H1 (cell line): ENCODE results near the gene BCAS3.
"Not testable (repeated sequence)": the region's sequence is repeated elsewhere in the genome, so short reads cannot be mapped to it uniquely, and the experiment has no call there.

Experiments
- POLR2A ChIP-seq, 2 experiments: IDR thresholded peaks; 1 replicate in 1 of 2; 2 replicates in 1 of 2; pipeline ENCODE4 v1.6.1; 2011; ENCODE audit warnings: low read depth in 2 of 2, low read length in 2 of 2, mild to moderate bottlenecking in 2 of 2; ENCODE audit errors: control extremely low read depth in 1 of 2
- RAD21 ChIP-seq, 2 experiments: IDR thresholded peaks in 1 of 2; conservative IDR thresholded peaks in 1 of 2; 2 replicates each; pipeline ENCODE4 v1.6.1; 2011; ENCODE audit warnings: low read depth in 2 of 2, low read length in 2 of 2, improper control_type of control experiment in 1 of 2, inconsistent platforms in 1 of 2, mild to moderate bottlenecking in 1 of 2, moderate library complexity in 1 of 2
- TF ChIP-seq, protein P1 (sequence below), 3 experiments: IDR thresholded peaks; 1 replicate in 2 of 3; 2 replicates in 1 of 3; pipeline versions ENCODE4 v1.5.1 to v1.6.1; 2011; ENCODE audit warnings: low read length in 3 of 3, mild to moderate bottlenecking in 3 of 3, inconsistent platforms in 2 of 3, low read depth in 1 of 3, moderate library complexity in 1 of 3; ENCODE audit not compliant: insufficient read depth in 1 of 3; ENCODE audit errors: control extremely low read depth in 1 of 3

DNA sequence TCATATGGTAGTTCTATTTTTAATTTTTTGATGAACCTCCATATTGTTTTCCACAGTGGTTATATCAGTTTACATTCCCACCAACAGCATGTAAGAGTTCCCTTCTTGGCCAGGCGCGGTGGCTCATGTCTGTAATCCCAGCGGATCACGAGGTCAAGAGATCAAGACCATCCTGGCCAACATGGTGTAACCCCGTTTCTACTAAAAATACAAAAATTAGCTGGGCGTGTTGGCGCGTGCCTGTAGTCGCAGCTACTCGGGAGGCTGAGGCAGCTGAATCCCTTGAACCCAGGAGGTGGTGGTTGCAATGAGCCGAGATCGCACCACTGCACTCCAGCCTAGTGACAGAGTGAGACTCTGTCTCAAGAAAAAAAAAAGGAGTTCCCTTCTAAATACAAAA, 79.1 kb downstream of the BCAS3 start:
- TF ChIP-seq, protein P1, sequence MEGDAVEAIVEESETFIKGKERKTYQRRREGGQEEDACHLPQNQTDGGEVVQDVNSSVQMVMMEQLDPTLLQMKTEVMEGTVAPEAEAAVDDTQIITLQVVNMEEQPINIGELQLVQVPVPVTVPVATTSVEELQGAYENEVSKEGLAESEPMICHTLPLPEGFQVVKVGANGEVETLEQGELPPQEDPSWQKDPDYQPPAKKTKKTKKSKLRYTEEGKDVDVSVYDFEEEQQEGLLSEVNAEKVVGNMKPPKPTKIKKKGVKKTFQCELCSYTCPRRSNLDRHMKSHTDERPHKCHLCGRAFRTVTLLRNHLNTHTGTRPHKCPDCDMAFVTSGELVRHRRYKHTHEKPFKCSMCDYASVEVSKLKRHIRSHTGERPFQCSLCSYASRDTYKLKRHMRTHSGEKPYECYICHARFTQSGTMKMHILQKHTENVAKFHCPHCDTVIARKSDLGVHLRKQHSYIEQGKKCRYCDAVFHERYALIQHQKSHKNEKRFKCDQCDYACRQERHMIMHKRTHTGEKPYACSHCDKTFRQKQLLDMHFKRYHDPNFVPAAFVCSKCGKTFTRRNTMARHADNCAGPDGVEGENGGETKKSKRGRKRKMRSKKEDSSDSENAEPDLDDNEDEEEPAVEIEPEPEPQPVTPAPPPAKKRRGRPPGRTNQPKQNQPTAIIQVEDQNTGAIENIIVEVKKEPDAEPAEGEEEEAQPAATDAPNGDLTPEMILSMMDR (IDR thresholded peaks at IDR 0.05; ENCODE audit: control extremely low read depth in 1 of 3, insufficient read depth in 1 of 3, low read depth in 1 of 3, low read length in 3 of 3), result not testable (repeated sequence)
- TF ChIP-seq RAD21 (IDR thresholded peaks at IDR 0.05 in 1 of 2, conservative IDR thresholded peaks at IDR 0.05 in 1 of 2; ENCODE audit: low read depth in 2 of 2, low read length in 2 of 2); POLR2A (IDR thresholded peaks at IDR 0.05; ENCODE audit: control extremely low read depth in 1 of 2, low read depth in 2 of 2, low read length in 2 of 2): not testable (repeated sequence)
